K562 (cell line): ENCODE measurements around the gene OPTN.

ENCODE experiments used
- ETV6 ChIP-seq, 3 experiments: fragments of 150-350 bp in 1 of 3; sonication (generic) in 1 of 3; formaldehyde crosslinking in 1 of 3; IDR thresholded peaks; 2 replicates each; pipeline versions ENCODE4 v1.6.1 to v1.8.0; 2014 to 2022; ENCODE audit warnings: borderline replicate concordance in 2 of 3, low read depth in 2 of 3, antibody characterized with exemption in 1 of 3, low read length in 1 of 3, mild to moderate bottlenecking in 1 of 3, missing genetic modification reagents in 1 of 3
- EZH2 ChIP-seq: IDR thresholded peaks from 2 replicates; pipeline ENCODE4 v1.6.1; 2012; ENCODE audit warnings: low read depth, mild to moderate bottlenecking, inconsistent platforms, low read length, borderline replicate concordance
- POLR2AphosphoS5 ChIP-seq: IDR thresholded peaks from 2 replicates; pipeline ENCODE4 v1.6.1; 2011; ENCODE audit warnings: mild to moderate bottlenecking, low read depth, low read length, moderate library complexity; ENCODE audit not compliant: control insufficient read depth, insufficient read depth
- ZNF175 ChIP-seq: fragments of 200-800 bp; sonication (Bioruptor generic); IDR thresholded peaks from 2 replicates; pipeline ENCODE4 v1.6.1; 2016; ENCODE audit warnings: low read depth, mild to moderate bottlenecking, missing genetic modification characterization, missing compliant biosample characterization

- TF ChIP-seq EZH2 (no peak), POLR2AphosphoS5 (no peak), ZNF175 (CRISPR knock-in tag) (no peak), ETV6 (IDR thresholded peaks at IDR 0.05; ENCODE audit: borderline replicate concordance in 1 of 2, low read depth in 2 of 2, low read length in 1 of 2) (no peak), ETV6 (CRISPR knock-in tag; IDR thresholded peaks at IDR 0.05; ENCODE audit: borderline replicate concordance) (no peak)
These were observed 45.1 kb upstream of the OPTN start for GRCh38 chr10:13054844-13055243.
